Brain microvascular endothelial cell (primary cell): ENCODE data around the gene SCAMP2.
A peak's percentile ranks its signal among the peaks of the same experiment; 100 is the strongest.
"Not testable (repeated sequence)": the region's sequence is repeated elsewhere in the genome, so short reads cannot be mapped to it uniquely, and the experiment has no call there.

Source experiments
- DNase-seq: peaks from one replicate; pipeline ENCODE4 v3.0.0-alpha.2; 2020
- H3K27ac ChIP-seq: fragments of 250-450 bp; sonication (Bioruptor Pico); 2 replicates; pipeline ENCODE4 v1.5.1; 2020; ENCODE audit warnings: mild to moderate bottlenecking, moderate library complexity
- H3K27me3 ChIP-seq: fragments of 250-450 bp; sonication (Bioruptor Pico); replicated peaks from 2 replicates; pipeline ENCODE4 v1.5.1; 2020; ENCODE audit warnings: mild to moderate bottlenecking
- H3K36me3 ChIP-seq: fragments of 250-450 bp; sonication (Bioruptor Pico); replicated peaks from 2 replicates; pipeline ENCODE4 v1.5.1; 2020; ENCODE audit warnings: mild to moderate bottlenecking
- H3K4me3 ChIP-seq: 2 replicates; pipeline ENCODE4 v1.5.1; 2011; ENCODE audit warnings: low read depth, mild to moderate bottlenecking, control low read depth, low read length, moderate library complexity
- in situ Hi-C: cut with HindIII; loops from 2 replicates; pipeline ENCODE4 v1.10.0; 2017; ENCODE audit warnings: low sequenced_read_pairs, low pct_ligation_motif_present
- TF ChIP-seq, protein P1 (sequence below): IDR thresholded peaks from 2 replicates; pipeline ENCODE4 v1.5.1; 2011; ENCODE audit warnings: low read depth, mild to moderate bottlenecking, moderate library complexity, low read length, control low read depth, inconsistent platforms; ENCODE audit errors: missing control alignments

SCAMP2 gene

GRCh38 chr15:74873036-74873755 is at the start of gene SCAMP2:
Gene SCAMP2, minus strand, starts transcription at chr15:74873365. Its CDS starts 110 bp downstream, at chr15:74873255.
- TF ChIP-seq, protein P1, sequence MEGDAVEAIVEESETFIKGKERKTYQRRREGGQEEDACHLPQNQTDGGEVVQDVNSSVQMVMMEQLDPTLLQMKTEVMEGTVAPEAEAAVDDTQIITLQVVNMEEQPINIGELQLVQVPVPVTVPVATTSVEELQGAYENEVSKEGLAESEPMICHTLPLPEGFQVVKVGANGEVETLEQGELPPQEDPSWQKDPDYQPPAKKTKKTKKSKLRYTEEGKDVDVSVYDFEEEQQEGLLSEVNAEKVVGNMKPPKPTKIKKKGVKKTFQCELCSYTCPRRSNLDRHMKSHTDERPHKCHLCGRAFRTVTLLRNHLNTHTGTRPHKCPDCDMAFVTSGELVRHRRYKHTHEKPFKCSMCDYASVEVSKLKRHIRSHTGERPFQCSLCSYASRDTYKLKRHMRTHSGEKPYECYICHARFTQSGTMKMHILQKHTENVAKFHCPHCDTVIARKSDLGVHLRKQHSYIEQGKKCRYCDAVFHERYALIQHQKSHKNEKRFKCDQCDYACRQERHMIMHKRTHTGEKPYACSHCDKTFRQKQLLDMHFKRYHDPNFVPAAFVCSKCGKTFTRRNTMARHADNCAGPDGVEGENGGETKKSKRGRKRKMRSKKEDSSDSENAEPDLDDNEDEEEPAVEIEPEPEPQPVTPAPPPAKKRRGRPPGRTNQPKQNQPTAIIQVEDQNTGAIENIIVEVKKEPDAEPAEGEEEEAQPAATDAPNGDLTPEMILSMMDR, result no peak
- H3K4me3 ChIP-seq, result peak within 1 kb of the TSS; percentile 82
- in situ Hi-C loops, result no loop called here

DNA sequence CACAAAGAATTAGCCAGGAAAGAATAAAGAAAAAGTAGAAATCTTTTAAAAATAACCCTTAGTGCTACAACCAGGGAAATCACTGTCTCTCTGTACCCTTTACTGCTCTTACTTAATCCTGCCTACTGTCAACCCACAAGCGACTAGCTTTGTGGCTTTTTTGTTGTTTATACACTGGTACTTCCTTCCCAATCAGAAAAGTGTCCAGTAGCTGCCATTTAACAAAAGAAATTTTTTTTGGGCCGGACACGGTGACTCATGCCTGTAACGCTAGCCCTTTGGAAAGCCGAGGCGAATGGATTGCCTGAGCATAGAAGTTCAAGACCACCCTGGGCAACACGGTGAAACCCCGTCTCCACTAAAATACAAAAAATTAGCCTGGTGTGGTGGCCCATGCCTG is 47.3 kb upstream of the SCAMP2 start:
- in situ Hi-C loops, result no loop called here
- no peak overlapping the region for H3K27ac ChIP-seq

More at GRCh38 chr15:74873036-74873755, at the start of gene SCAMP2:
- Histone ChIP-seq H3K27ac (peak within 1 kb of the TSS; percentile 92), H3K27me3 (no peaks in the 10 kb centered on the region), H3K36me3 (no peaks in the 10 kb centered on the region)
- peak; percentile 93 for DNase-seq

DNA sequence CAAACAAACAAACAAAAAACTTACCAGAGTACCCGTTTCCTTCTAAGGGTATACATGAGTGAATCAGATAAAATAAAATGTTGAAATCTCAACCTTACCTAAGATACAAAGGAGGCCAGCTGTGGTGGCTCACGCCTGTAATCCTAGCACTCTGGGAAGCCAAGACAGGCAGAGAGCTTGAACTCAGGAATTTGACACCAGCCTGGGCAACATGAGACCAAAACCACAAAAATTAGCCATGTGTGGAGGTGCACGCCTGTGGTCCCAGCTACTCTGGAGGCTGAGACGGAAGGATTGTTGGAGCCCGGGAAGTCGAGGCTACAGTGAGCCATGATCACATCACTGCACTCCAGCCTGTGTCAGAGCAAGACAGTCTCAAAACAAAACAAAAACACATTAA is 44.5 kb upstream of the SCAMP2 start:
- in situ Hi-C loops, result no loop called here
- H3K4me3 ChIP-seq, result no peak overlapping the region

More for the DNA sequence above, 47.3 kb upstream of the SCAMP2 start:
- no peak overlapping the region for H3K4me3 ChIP-seq
- DNase-seq, result peak; percentile 18
- TF ChIP-seq, protein P1, result no peak
- H3K36me3 ChIP-seq, result peaks cover 81% of the 10 kb centered on the region
- H3K27me3 ChIP-seq, result no peaks in the 10 kb centered on the region

GRCh38 chr15:74913799-74914198 is 40.6 kb upstream of the SCAMP2 start:
- DNase-seq, H3K27ac ChIP-seq, H3K27me3 ChIP-seq, in situ Hi-C loops, H3K4me3 ChIP-seq: not testable (repeated sequence)
- peaks cover 43% of the 10 kb centered on the region for H3K36me3 ChIP-seq

More for the DNA sequence above, 44.5 kb upstream of the SCAMP2 start:
- TF ChIP-seq, protein P1, result no peak
- peaks cover 69% of the 10 kb centered on the region for H3K36me3 ChIP-seq
- no peaks in the 10 kb centered on the region for H3K27me3 ChIP-seq
- no peak overlapping the region for H3K27ac ChIP-seq
- DNase-seq, result no peak

GRCh38 chr15:74913041-74913440 is 39.9 kb upstream of the SCAMP2 start:
- DNase-seq, result no peak
- H3K36me3 ChIP-seq, result peaks cover 35% of the 10 kb centered on the region
- no peak overlapping the region for H3K27ac ChIP-seq
- TF ChIP-seq, protein P1, result no peak
- H3K4me3 ChIP-seq, result no peak overlapping the region
- in situ Hi-C loops, result no loop called here
- no peaks in the 10 kb centered on the region for H3K27me3 ChIP-seq

DNA sequence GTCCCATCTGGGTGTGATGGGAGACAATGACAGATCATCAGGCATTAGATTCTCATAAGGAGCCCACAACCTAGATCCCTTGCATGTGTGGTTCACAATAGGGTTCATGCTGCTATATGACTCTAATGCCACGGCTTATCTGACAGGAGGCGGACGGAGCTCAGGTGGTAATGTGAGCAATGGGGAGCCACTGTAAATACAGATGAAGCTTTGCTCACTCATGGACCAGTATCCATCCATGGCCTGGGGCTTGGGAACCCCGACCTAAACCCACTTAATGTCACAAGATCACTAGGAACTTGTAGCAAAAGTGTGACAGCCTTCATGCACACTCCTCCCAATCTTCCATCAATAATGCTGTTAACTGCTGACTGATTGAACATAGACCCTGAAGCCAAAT is 35.5 kb upstream of the SCAMP2 start:
- Histone ChIP-seq H3K27me3 (no peaks in the 10 kb centered on the region), H3K4me3 (no peak overlapping the region), H3K27ac (no peak overlapping the region), H3K36me3 (peaks cover 20% of the 10 kb centered on the region)
- TF ChIP-seq, protein P1, result no peak
- in situ Hi-C loops, result no loop called here
- no peak for DNase-seq
